ENCODE measurements around the gene CILP.

GRCh38 chr15:65196637-65197336 lies 14.5 kb downstream of the CILP start:
- TF ChIP-seq CTCF (IDR thresholded peaks at IDR 0.05), result no peak
- no peak for TF ChIP-seq POLR2A (IDR thresholded peaks at IDR 0.05)

Measured in Peyer's patch (tissue), 4 donors.